Transverse colon (tissue), 4 donors: ENCODE data around the gene LNX2. TPM values are rescaled to one million over a fixed set of nuclear protein-coding genes. Genes with fewer than 3 reads are reported as not detected.

ENCODE experiments used
- DNase-seq: peaks from one replicate; pipeline ENCODE4 v3.0.0-alpha.2; 2019
- H3K27ac ChIP-seq, 4 donors: fragments of 200-600 bp; sonication (generic); 2 replicates each; pipeline ENCODE4 v1.5.1; 2016 to 2018; ENCODE audit warnings: inconsistent platforms in 4 of 4
- H3K27me3 ChIP-seq: fragments of 200-600 bp; sonication (generic); 2 replicates; pipeline ENCODE4 v1.5.1; 2017; ENCODE audit warnings: inconsistent platforms
- H3K36me3 ChIP-seq, 4 donors: fragments of 200-600 bp; sonication (generic); 2 replicates each; pipeline ENCODE4 v1.5.1; 2017 to 2019; ENCODE audit warnings: inconsistent platforms in 4 of 4
- H3K4me1 ChIP-seq, 4 donors: fragments of 200-600 bp; sonication (generic); 2 replicates each; pipeline ENCODE4 v1.5.1; 2017 to 2020; ENCODE audit warnings: inconsistent platforms in 4 of 4
- H3K4me3 ChIP-seq, 4 donors: fragments of 200-600 bp; sonication (generic); 1 replicate in 1 of 4; 2 replicates in 3 of 4; pipeline versions ENCODE4 v1.5.1 to v1.6.1; 2017 to 2019; ENCODE audit warnings: inconsistent platforms in 4 of 4
- H3K9me3 ChIP-seq, 2 donors: fragments of 200-600 bp; sonication (generic); 2 replicates each; pipeline ENCODE4 v1.5.1; 2017 to 2019; ENCODE audit warnings: inconsistent platforms in 2 of 2
- CTCF ChIP-seq, 5 experiments: fragments of 200-600 bp in 3 of 5; fragments of 450-650 bp in 2 of 5; sonication (generic) in 3 of 5; IDR thresholded peaks; 1 replicate in 2 of 5; 2 replicates in 3 of 5; pipeline ENCODE4 v1.5.1; 2016 to 2017; ENCODE audit warnings: antibody characterized with exemption in 5 of 5, inconsistent platforms in 3 of 5, mild to moderate bottlenecking in 2 of 5, moderate library complexity in 1 of 5
- EP300 ChIP-seq: sonication (generic); formaldehyde crosslinking; IDR thresholded peaks from one replicate; pipeline ENCODE4 v1.6.1; 2017; ENCODE audit warnings: antibody characterized with exemption, low read depth
- POLR2A ChIP-seq: fragments of 450-650 bp; IDR thresholded peaks from one replicate; pipeline ENCODE4 v1.6.1; 2016; ENCODE audit warnings: antibody characterized with exemption, mild to moderate bottlenecking, moderate library complexity
- POLR2AphosphoS5 ChIP-seq, 3 donors: sonication (generic); formaldehyde crosslinking; IDR thresholded peaks; one replicate each; pipeline ENCODE4 v1.6.1; 2016; ENCODE audit warnings: antibody characterized with exemption in 3 of 3
- WGBS, 2 donors: methylation state at CpG; one replicate each; pipeline ENCODE4 v1.1.5; 2018; ENCODE audit warnings: low coverage in 1 of 2; 5-methylcytosine and 5-hydroxymethylcytosine counted together
- in situ Hi-C, 4 donors: fragments of 200-750 bp; cut with MboI; loops; one replicate each; pipeline versions ENCODE4 v1.15.0 to v1.15.1; 2017; ENCODE audit warnings: low sequenced_read_pairs in 3 of 4, low pct_ligation_motif_present in 1 of 4, low pct_unique_long_range_greater_than_20kb in 1 of 4
- intact Hi-C: fragments of 100-400 bp; cut with DNase I; formaldehyde crosslinking; loops from one replicate; pipeline ENCODE4 v1.15.1; 2023; ENCODE audit warnings: low total_unique reads
- total RNA-seq, 4 donors: library from RNA; depleted of rRNA; stranded (reverse); fragments of >200 nt; gene quantifications; one replicate each; pipeline ENCODE4 v1.1.0, GENCODE V29; 2016

Gene LNX2
- total RNA-seq, 4 donors from 2014 or later = 1.8 to 29.6 (median 18.9) TPM

GRCh38 chr13:27665333-27665732 is 45.0 kb upstream of the LNX2 start:
- WGBS, 2 donors = 53 to 63% methylated on average over 3 of the region's 3 CpGs
- intact Hi-C loops (no loop called here), in situ Hi-C loops (no loop called here)
- Histone ChIP-seq H3K4me1 (no peaks in the 10 kb centered on the region), H3K9me3 (no peaks in the 10 kb centered on the region), H3K27ac (no peak overlapping the region), H3K4me3 (no peak overlapping the region), H3K36me3 (peaks cover 0 to 8% (median 2%) of the 10 kb centered on the region in 4 donors), H3K27me3 (no peaks in the 10 kb centered on the region)
- DNase-seq = no peak
- TF ChIP-seq POLR2AphosphoS5 (IDR thresholded peaks at IDR 0.05) (no peak), POLR2A (no peak), CTCF (IDR thresholded peaks at IDR 0.05) (no peak), EP300 (no peak)

- 83 to 90% methylated on average over 2 to 8 of the region's 8 CpGs for WGBS, 2 donors
- Histone ChIP-seq H3K27me3 (no peaks in the 10 kb centered on the region), H3K4me3 (no peak overlapping the region), H3K27ac (no peak overlapping the region), H3K36me3 (peaks cover 0 to 8% (median 2%) of the 10 kb centered on the region in 4 donors), H3K9me3 (no peaks in the 10 kb centered on the region), H3K4me1 (peaks cover 0 to 6% (median under 1%) of the 10 kb centered on the region in 4 donors)
- TF ChIP-seq EP300 (no peak), CTCF (IDR thresholded peaks at IDR 0.05) (no peak), POLR2AphosphoS5 (IDR thresholded peaks at IDR 0.05) (no peak), POLR2A (no peak)
- intact Hi-C loops = no loop called here
- DNase-seq = no peak
- in situ Hi-C loops = no loop called here
These were observed 43.6 kb upstream of the LNX2 start for GRCh38 chr13:27663947-27664346.

- Histone ChIP-seq H3K27me3 (no peaks in the 10 kb centered on the region), H3K27ac (no peak overlapping the region), H3K9me3 (no peaks in the 10 kb centered on the region), H3K4me1 (peaks cover 0 to 8% (median 3%) of the 10 kb centered on the region in 4 donors), H3K4me3 (no peak overlapping the region), H3K36me3 (peaks cover 0 to 8% (median 2%) of the 10 kb centered on the region in 4 donors)
- DNase-seq = no peak
- in situ Hi-C loops = no loop called here
- WGBS, 2 donors = 90% methylated on average over 2 of the region's 2 CpGs
- intact Hi-C loops = no loop called here
- TF ChIP-seq POLR2A = no peak
- TF ChIP-seq EP300 = no peak
- no peak for TF ChIP-seq POLR2AphosphoS5 (IDR thresholded peaks at IDR 0.05)
- no peak for TF ChIP-seq CTCF (IDR thresholded peaks at IDR 0.05)
These were observed 42.6 kb upstream of the LNX2 start for GRCh38 chr13:27662738-27663470.

GRCh38 chr13:27661017-27661416 is 40.7 kb upstream of the LNX2 start:
- intact Hi-C loops = no loop called here
- Histone ChIP-seq H3K4me3 (no peak overlapping the region), H3K27me3 (no peaks in the 10 kb centered on the region), H3K9me3 (no peaks in the 10 kb centered on the region), H3K36me3 (peaks cover 0 to 5% (median 2%) of the 10 kb centered on the region in 4 donors), H3K27ac (no peak overlapping the region), H3K4me1 (peaks cover 0 to 8% (median 3%) of the 10 kb centered on the region in 4 donors)
- DNase-seq = no peak
- no peak for TF ChIP-seq POLR2AphosphoS5 (IDR thresholded peaks at IDR 0.05)
- no peak for TF ChIP-seq EP300
- no peak for TF ChIP-seq CTCF (IDR thresholded peaks at IDR 0.05)
- in situ Hi-C loops = no loop called here
